ACC112 (cell line): ENCODE measurements around the gene THBS2.

Experiments used
- H2AFZ ChIP-seq: fragments of 200-600 bp; sonication (generic); one replicate; pipeline ENCODE4 v1.6.0; 2017; ENCODE audit warnings: antibody characterized with exemption, low read length; ENCODE audit not compliant: unreplicated experiment
- H3K27ac ChIP-seq: fragments of 200-600 bp; sonication (generic); 2 replicates; pipeline ENCODE4 v1.5.1; 2014; ENCODE audit warnings: low read depth, mild to moderate bottlenecking, antibody characterized with exemption, low read length, moderate library complexity
- H3K27me3 ChIP-seq: fragments of 200-600 bp; sonication (generic); 2 replicates; pipeline ENCODE4 v1.6.1; 2014; ENCODE audit warnings: mild to moderate bottlenecking, antibody characterized with exemption, low read length, moderate library complexity, mixed read lengths; ENCODE audit not compliant: insufficient read depth
- H3K36me3 ChIP-seq: fragments of 200-600 bp; sonication (generic); 2 replicates; pipeline ENCODE4 v1.6.1; 2016; ENCODE audit warnings: mild to moderate bottlenecking, antibody characterized with exemption, low read length, moderate library complexity, mixed read lengths; ENCODE audit not compliant: insufficient read depth
- H3K4me1 ChIP-seq: fragments of 200-600 bp; sonication (generic); one replicate; pipeline ENCODE4 v1.6.1; 2016; ENCODE audit warnings: low read length, mixed read lengths; ENCODE audit not compliant: insufficient read depth, unreplicated experiment, control insufficient read depth
- H3K4me3 ChIP-seq: fragments of 200-600 bp; sonication (generic); 2 replicates; pipeline ENCODE4 v1.5.1; 2014; ENCODE audit warnings: mild to moderate bottlenecking, low read depth, low read length
- H3K79me2 ChIP-seq: fragments of 200-600 bp; sonication (generic); one replicate; pipeline ENCODE4 v1.6.0; 2016; ENCODE audit warnings: low read length; ENCODE audit not compliant: control insufficient read depth, unreplicated experiment, insufficient read depth

THBS2 gene

GRCh38 chr6:169249057-169249456, 4.6 kb downstream of the THBS2 start:
- peaks cover 42% of the 10 kb centered on the region for H3K79me2 ChIP-seq
- H3K4me1 ChIP-seq = peaks cover 24% of the 10 kb centered on the region
- no peak overlapping the region for H3K27ac ChIP-seq
- H3K4me3 ChIP-seq = no peak overlapping the region
- H3K36me3 ChIP-seq = peaks cover 42% of the 10 kb centered on the region
- no peak overlapping the region for H2AFZ ChIP-seq
- no peaks in the 10 kb centered on the region for H3K27me3 ChIP-seq

- Histone ChIP-seq H3K36me3 (peaks cover 42% of the 10 kb centered on the region), H3K4me1 (peaks cover 22% of the 10 kb centered on the region), H3K79me2 (peaks cover 42% of the 10 kb centered on the region), H3K4me3 (no peak overlapping the region), H3K27me3 (no peaks in the 10 kb centered on the region), H3K27ac (no peak overlapping the region), H2AFZ (no peak overlapping the region)
Observed at GRCh38 chr6:169248521-169248971, 5.1 kb downstream of the THBS2 start.

- peaks cover 22% of the 10 kb centered on the region for H3K4me1 ChIP-seq
- no peak overlapping the region for H3K4me3 ChIP-seq
- H3K79me2 ChIP-seq = peaks cover 41% of the 10 kb centered on the region
- H3K27ac ChIP-seq = no peak overlapping the region
- H3K36me3 ChIP-seq = peaks cover 42% of the 10 kb centered on the region
- no peaks in the 10 kb centered on the region for H3K27me3 ChIP-seq
- H2AFZ ChIP-seq = no peak overlapping the region
Observed at GRCh38 chr6:169247991-169248390, 5.7 kb downstream of the THBS2 start.

- peaks cover 35% of the 10 kb centered on the region for H3K79me2 ChIP-seq
Observed at GRCh38 chr6:169247419-169247818, 6.2 kb downstream of the THBS2 start.

GRCh38 chr6:169246445-169246844, 7.2 kb downstream of the THBS2 start:
- Histone ChIP-seq H3K4me3 (no peak overlapping the region), H3K36me3 (peaks cover 42% of the 10 kb centered on the region), H3K4me1 (peaks cover 13% of the 10 kb centered on the region), H3K27me3 (no peaks in the 10 kb centered on the region), H3K79me2 (peaks cover 26% of the 10 kb centered on the region), H2AFZ (no peak overlapping the region), H3K27ac (no peak overlapping the region)

More at GRCh38 chr6:169247419-169247818, 6.2 kb downstream of the THBS2 start:
- H3K4me3 ChIP-seq = no peak overlapping the region
- H3K27ac ChIP-seq = no peak overlapping the region
- H2AFZ ChIP-seq = no peak overlapping the region
- H3K36me3 ChIP-seq = peaks cover 42% of the 10 kb centered on the region
- H3K27me3 ChIP-seq = no peaks in the 10 kb centered on the region
- H3K4me1 ChIP-seq = peaks cover 22% of the 10 kb centered on the region

GRCh38 chr6:169244684-169245383, 8.8 kb downstream of the THBS2 start:
- Histone ChIP-seq H3K4me1 (no peaks in the 10 kb centered on the region), H3K27me3 (no peaks in the 10 kb centered on the region)

GRCh38 chr6:169243661-169244060, 10.0 kb downstream of the THBS2 start:
- H3K4me3 ChIP-seq = no peak overlapping the region
- H3K79me2 ChIP-seq = peaks cover 2% of the 10 kb centered on the region
- H3K27ac ChIP-seq = no peak overlapping the region
- peaks cover 48% of the 10 kb centered on the region for H3K36me3 ChIP-seq
- no peaks in the 10 kb centered on the region for H3K4me1 ChIP-seq
- H3K27me3 ChIP-seq = no peaks in the 10 kb centered on the region
- H2AFZ ChIP-seq = no peak overlapping the region

More at GRCh38 chr6:169244684-169245383, 8.8 kb downstream of the THBS2 start:
- H3K79me2 ChIP-seq = peaks cover 10% of the 10 kb centered on the region
- no peak overlapping the region for H3K27ac ChIP-seq
- H3K4me3 ChIP-seq = no peak overlapping the region
- no peak overlapping the region for H2AFZ ChIP-seq
- peaks cover 44% of the 10 kb centered on the region for H3K36me3 ChIP-seq

- Histone ChIP-seq H2AFZ (no peak overlapping the region), H3K4me1 (no peaks in the 10 kb centered on the region), H3K27ac (no peak overlapping the region)
Observed at GRCh38 chr6:169243186-169243585, 10.5 kb downstream of the THBS2 start.

GRCh38 chr6:169241688-169242350, 11.8 kb downstream of the THBS2 start:
- Histone ChIP-seq H3K4me3 (no peak overlapping the region), H3K27ac (no peak overlapping the region), H3K4me1 (no peaks in the 10 kb centered on the region), H3K79me2 (peaks cover 2% of the 10 kb centered on the region), H3K36me3 (peaks cover 49% of the 10 kb centered on the region), H2AFZ (no peak overlapping the region), H3K27me3 (no peaks in the 10 kb centered on the region)

More at GRCh38 chr6:169243186-169243585, 10.5 kb downstream of the THBS2 start:
- Histone ChIP-seq H3K79me2 (peaks cover 2% of the 10 kb centered on the region), H3K36me3 (peaks cover 49% of the 10 kb centered on the region), H3K4me3 (no peak overlapping the region), H3K27me3 (no peaks in the 10 kb centered on the region)

- H2AFZ ChIP-seq = no peak overlapping the region
- H3K27me3 ChIP-seq = no peaks in the 10 kb centered on the region
- H3K4me3 ChIP-seq = no peak overlapping the region
- H3K79me2 ChIP-seq = peaks cover 2% of the 10 kb centered on the region
- peaks cover 42% of the 10 kb centered on the region for H3K36me3 ChIP-seq
- no peak overlapping the region for H3K27ac ChIP-seq
- no peaks in the 10 kb centered on the region for H3K4me1 ChIP-seq
Observed at GRCh38 chr6:169240591-169241390, 12.9 kb downstream of the THBS2 start.
